Measurements from ENCODE around the gene B3GALNT2. TPM values are rescaled to one million over a fixed set of nuclear protein-coding genes. Genes with fewer than 3 reads are reported as not detected.

B3GALNT2 gene
- total and polyA plus RNA-seq, 5 donors from 2014 or later = 1.5 to 6.6 (median 4.8) TPM

- no peaks in the 10 kb centered on the region for H3K4me1 Mint-ChIP-seq
- H3K27me3 ChIP-seq (ENCODE audit: control insufficient read depth, insufficient read depth, low read length) = peaks cover 4% of the 10 kb centered on the region
- H3K4me1 ChIP-seq (ENCODE audit: control insufficient read depth, insufficient read depth, low read length, poor library complexity, severe bottlenecking) = no peaks in the 10 kb centered on the region
- no peaks in the 10 kb centered on the region for H3K36me3 Mint-ChIP-seq
- H3K4me3 Mint-ChIP-seq = no peak overlapping the region
- H3K27me3 Mint-ChIP-seq = peaks cover 23% of the 10 kb centered on the region
- H3K27ac ChIP-seq (ENCODE audit: insufficient read depth, low read length, poor library complexity, severe bottlenecking) = no peak overlapping the region
- ATAC-seq (ENCODE audit: low read depth in 2 of 2) = peak in 1 of 2 donors; percentile 8
- H3K36me3 ChIP-seq (ENCODE audit: control insufficient read depth, insufficient read depth, low read length) = no peaks in the 10 kb centered on the region
- H3K9me3 ChIP-seq (ENCODE audit: control insufficient read depth in 2 of 2, low read length in 2 of 2) = no peaks in the 10 kb centered on the region
- H3K4me3 ChIP-seq (ENCODE audit: low read depth, low read length) = no peak overlapping the region
- DNase-seq = no peak
- H3K9me3 Mint-ChIP-seq = no peaks in the 10 kb centered on the region
- peak overlapping the region in 1 of 3 donors; percentile 53 for H3K27ac Mint-ChIP-seq
Measured at GRCh38 chr1:235511470-235512240, 7.4 kb upstream of the B3GALNT2 start.

GRCh38 chr1:235510823-235511222 is 6.6 kb upstream of the B3GALNT2 start:
- no peaks in the 10 kb centered on the region for H3K9me3 ChIP-seq (ENCODE audit: control insufficient read depth in 2 of 2, low read length in 2 of 2)
- H3K27ac Mint-ChIP-seq = no peak overlapping the region
- H3K36me3 Mint-ChIP-seq = no peaks in the 10 kb centered on the region
- no peaks in the 10 kb centered on the region for H3K36me3 ChIP-seq (ENCODE audit: control insufficient read depth, insufficient read depth, low read length)
- H3K27me3 Mint-ChIP-seq = peaks cover 23% of the 10 kb centered on the region
- no peak overlapping the region for H3K4me3 Mint-ChIP-seq
- peaks cover 4% of the 10 kb centered on the region for H3K27me3 ChIP-seq (ENCODE audit: control insufficient read depth, insufficient read depth, low read length)
- no peaks in the 10 kb centered on the region for H3K9me3 Mint-ChIP-seq
- no peak overlapping the region for H3K27ac ChIP-seq (ENCODE audit: insufficient read depth, low read length, poor library complexity, severe bottlenecking)
- H3K4me1 ChIP-seq (ENCODE audit: control insufficient read depth, insufficient read depth, low read length, poor library complexity, severe bottlenecking) = no peaks in the 10 kb centered on the region
- no peak for ATAC-seq (ENCODE audit: low read depth in 2 of 2)
- H3K4me1 Mint-ChIP-seq = peaks cover 0 to 5% (median 5%) of the 10 kb centered on the region in 4 donors
- DNase-seq = no peak
- no peak overlapping the region for H3K4me3 ChIP-seq (ENCODE audit: low read depth, low read length)

- Mint-ChIP-seq H3K4me3 (peak overlapping the region in 1 of 4 donors; percentile 66), H3K27me3 (peaks cover 11% of the 10 kb centered on the region), H3K36me3 (no peaks in the 10 kb centered on the region), H3K27ac (no peak overlapping the region), H3K9me3 (no peaks in the 10 kb centered on the region), H3K4me1 (peaks cover 11 to 22% (median 16%) of the 10 kb centered on the region in 4 donors)
- Histone ChIP-seq H3K36me3 (ENCODE audit: control insufficient read depth, insufficient read depth, low read length) (no peaks in the 10 kb centered on the region), H3K27me3 (ENCODE audit: control insufficient read depth, insufficient read depth, low read length) (peaks cover 4% of the 10 kb centered on the region), H3K27ac (ENCODE audit: insufficient read depth, low read length, poor library complexity, severe bottlenecking) (no peak overlapping the region), H3K4me3 (ENCODE audit: low read depth, low read length) (no peak overlapping the region), H3K4me1 (ENCODE audit: control insufficient read depth, insufficient read depth, low read length, poor library complexity, severe bottlenecking) (peaks cover 11% of the 10 kb centered on the region), H3K9me3 (ENCODE audit: control insufficient read depth in 2 of 2, low read length in 2 of 2) (no peaks in the 10 kb centered on the region)
- DNase-seq = no peak
- no peak for ATAC-seq (ENCODE audit: low read depth in 2 of 2)
Measured at GRCh38 chr1:235507623-235508022, 3.4 kb upstream of the B3GALNT2 start.

GRCh38 chr1:235504494-235505222 is 406 bp upstream of the B3GALNT2 start:
- H3K27me3 ChIP-seq (ENCODE audit: control insufficient read depth, insufficient read depth, low read length) = peaks cover 4% of the 10 kb centered on the region
- H3K27me3 Mint-ChIP-seq = no peaks in the 10 kb centered on the region
- no peaks in the 10 kb centered on the region for H3K9me3 Mint-ChIP-seq
- peak overlapping the region; percentile 97 to 98 (median 98) for H3K27ac Mint-ChIP-seq
- H3K27ac ChIP-seq (ENCODE audit: insufficient read depth, low read length, poor library complexity, severe bottlenecking) = peak overlapping the region; percentile 94
- no peaks in the 10 kb centered on the region for H3K36me3 Mint-ChIP-seq
- DNase-seq = peak; percentile 96 to 100 (median 97)
- H3K4me1 ChIP-seq (ENCODE audit: control insufficient read depth, insufficient read depth, low read length, poor library complexity, severe bottlenecking) = peaks cover 14% of the 10 kb centered on the region
- peaks cover 15 to 25% (median 16%) of the 10 kb centered on the region in 4 donors for H3K4me1 Mint-ChIP-seq
- H3K4me3 Mint-ChIP-seq = peak overlapping the region; percentile 91 to 96 (median 94)
- peak; percentile 83 to 88 for ATAC-seq (ENCODE audit: low read depth in 2 of 2)
- H3K36me3 ChIP-seq (ENCODE audit: control insufficient read depth, insufficient read depth, low read length) = no peaks in the 10 kb centered on the region
- H3K4me3 ChIP-seq (ENCODE audit: low read depth, low read length) = peak overlapping the region; percentile 84
- no peaks in the 10 kb centered on the region for H3K9me3 ChIP-seq (ENCODE audit: control insufficient read depth in 2 of 2, low read length in 2 of 2)

GRCh38 chr1:235503403-235504121 is 690 bp downstream of the B3GALNT2 start:
- H3K36me3 Mint-ChIP-seq = no peaks in the 10 kb centered on the region
- H3K27ac ChIP-seq (ENCODE audit: insufficient read depth, low read length, poor library complexity, severe bottlenecking) = peak overlapping the region; percentile 94
- peak overlapping the region; percentile 91 to 96 (median 94) for H3K4me3 Mint-ChIP-seq
- peaks cover 14% of the 10 kb centered on the region for H3K4me1 ChIP-seq (ENCODE audit: control insufficient read depth, insufficient read depth, low read length, poor library complexity, severe bottlenecking)
- no peak for ATAC-seq (ENCODE audit: low read depth in 2 of 2)
- no peaks in the 10 kb centered on the region for H3K27me3 Mint-ChIP-seq
- H3K36me3 ChIP-seq (ENCODE audit: control insufficient read depth, insufficient read depth, low read length) = no peaks in the 10 kb centered on the region
- peak overlapping the region; percentile 74 for H3K4me3 ChIP-seq (ENCODE audit: low read depth, low read length)
- DNase-seq = peak in 2 of 3 donors; percentile 18 to 47
- H3K27me3 ChIP-seq (ENCODE audit: control insufficient read depth, insufficient read depth, low read length) = no peaks in the 10 kb centered on the region
- H3K27ac Mint-ChIP-seq = peak overlapping the region; percentile 69 to 92 (median 82)
- peaks cover 15 to 25% (median 19%) of the 10 kb centered on the region in 4 donors for H3K4me1 Mint-ChIP-seq
- H3K9me3 ChIP-seq (ENCODE audit: control insufficient read depth in 2 of 2, low read length in 2 of 2) = no peaks in the 10 kb centered on the region
- H3K9me3 Mint-ChIP-seq = no peaks in the 10 kb centered on the region

GRCh38 chr1:235502601-235503402 is 1.4 kb downstream of the B3GALNT2 start:
- no peaks in the 10 kb centered on the region for H3K27me3 Mint-ChIP-seq

More at GRCh38 chr1:235502601-235503402, 1.4 kb downstream of the B3GALNT2 start:
- Mint-ChIP-seq H3K4me3 (peak overlapping the region; percentile 91 to 96 (median 94)), H3K9me3 (no peaks in the 10 kb centered on the region), H3K27ac (peak overlapping the region in 2 of 3 donors; percentile 69 to 82), H3K36me3 (no peaks in the 10 kb centered on the region), H3K4me1 (peaks cover 17 to 25% (median 19%) of the 10 kb centered on the region in 4 donors)
- ATAC-seq (ENCODE audit: low read depth in 2 of 2) (no peak), DNase-seq (no peak)
- Histone ChIP-seq H3K27me3 (ENCODE audit: control insufficient read depth, insufficient read depth, low read length) (no peaks in the 10 kb centered on the region), H3K4me3 (ENCODE audit: low read depth, low read length) (peak overlapping the region; percentile 74), H3K4me1 (ENCODE audit: control insufficient read depth, insufficient read depth, low read length, poor library complexity, severe bottlenecking) (peaks cover 14% of the 10 kb centered on the region), H3K9me3 (ENCODE audit: control insufficient read depth in 2 of 2, low read length in 2 of 2) (no peaks in the 10 kb centered on the region), H3K36me3 (ENCODE audit: control insufficient read depth, insufficient read depth, low read length) (no peaks in the 10 kb centered on the region), H3K27ac (ENCODE audit: insufficient read depth, low read length, poor library complexity, severe bottlenecking) (no peak overlapping the region)

Measured in CD4-positive, CD25-positive, alpha-beta regulatory T cell (primary cell).